Pancreas (tissue), 10 donors: ENCODE measurements around the gene SH3GLB2. TPM values are rescaled to one million over a fixed set of nuclear protein-coding genes. Genes with fewer than 3 reads are reported as not detected.

Experiments
- ATAC-seq, 4 donors: fragments of 200-7000 bp; cut with Tn5 transposase; one replicate each; pipeline versions ENCODE4 v1.8.0 to v1.9.1; 2020; ENCODE audit warnings: mild to moderate bottlenecking in 4 of 4, moderate library complexity in 4 of 4
- DNase-seq, 6 donors: peaks; one replicate each; pipeline ENCODE4 v3.0.0-alpha.2; 2020
- FAIRE-seq: peaks from 2 replicates; lab custom pipeline; 2012; peaks lifted over from hg19 to GRCh38; lab: Jason Lieb, UNC
- H3K27ac ChIP-seq, 4 donors: fragments of 200-600 bp; sonication (generic); 1 replicate in 3 of 4; 2 replicates in 1 of 4; pipeline versions ENCODE4 v1.5.0 to v1.8.0; 2020
- H3K27me3 ChIP-seq, 4 donors: fragments of 200-600 bp; one replicate each; pipeline ENCODE4 v1.8.0; 2021
- H3K36me3 ChIP-seq, 3 donors: fragments of 200-600 bp; sonication (generic) in 1 of 3; one replicate each; pipeline versions ENCODE4 v1.5.0 to v1.8.0; 2020 to 2021
- H3K4me1 ChIP-seq, 3 donors: fragments of 200-600 bp; one replicate each; pipeline ENCODE4 v1.8.0; 2021
- H3K4me3 ChIP-seq, 4 donors: fragments of 200-600 bp; sonication (generic) in 2 of 4; one replicate each; pipeline versions ENCODE4 v1.5.0 to v1.8.0; 2020 to 2021
- H3K9me3 ChIP-seq, 4 donors: fragments of 200-600 bp; one replicate each; pipeline ENCODE4 v1.8.0; 2021
- CTCF ChIP-seq, 4 donors: fragments of 200-600 bp; sonication (generic) in 3 of 4; IDR thresholded peaks; one replicate each; pipeline versions ENCODE4 v1.5.0 to v1.8.0; 2021; ENCODE audit warnings: antibody characterized with exemption in 4 of 4
- WGBS, 2 donors: extraction: QIAGEN DNeasy Blood & Tissue Kit; methylation state at CpG; one replicate each; pipeline ENCODE4 v1.1.7; 2013; 5-methylcytosine and 5-hydroxymethylcytosine counted together
- intact Hi-C, 3 donors: fragments of 100-400 bp; cut with DNase I; formaldehyde crosslinking; loops; one replicate each; pipeline versions ENCODE4 v1.11.1 to v1.14.2; 2022
- polyA plus RNA-seq, 2 donors: library from polyadenylated mRNA; stranded (reverse); fragments of 200-250 nt; gene quantifications; one replicate each; pipeline ENCODE4 v1.2.3, GENCODE V29; 2013
- total RNA-seq, 6 donors: library from RNA; stranded (reverse); fragmentation: NEBNext Ultra II Directional in 4 of 6; extraction: Animal tissue kit (Norgen Biotek cat#: 25700) in 4 of 6; gene quantifications; one replicate each; pipeline versions ENCODE4 v1.2.1 to v1.2.4, GENCODE V29; 2021 to 2023
- donor health status: healthy with polysubstance abuse.
- donor health status: DM: no; HTN: no; CAD: no; lungs with moderate emphysema.
- donor health status: DM: no; HTN: no; CAD: no.
- donor health status: control.
- donor health status: control.
- donor health status: Bipolar disorder and iron deficiency.
- donor health status: DM: yes; HTN: yes; CAD: no.
- donor health status: DM: no; HTN: no; CAD: no.
- donor health status: DM: no; HTN: no; CAD: no.
- donor health status: DM: yes; HTN: yes; CAD: no.

Gene SH3GLB2
- total RNA-seq (10 to 100 TPM; 46.6 to 79.7 (median 70.8) TPM), polyA plus RNA-seq (100 to 1,000 TPM; 188 to 201 TPM)

- Histone ChIP-seq H3K27ac (peak within 1 kb of the TSS; percentile 49 to 71 (median 68)), H3K4me1 (peaks cover 3 to 11% (median 10%) of the 10 kb centered on the region in 3 donors), H3K9me3 (no peaks in the 10 kb centered on the region), H3K27me3 (no peaks in the 10 kb centered on the region), H3K36me3 (no peaks in the 10 kb centered on the region), H3K4me3 (peak within 1 kb of the TSS; percentile 65 to 80 (median 70))
- TF ChIP-seq CTCF (IDR thresholded peaks at IDR 0.05): peak; percentile 74 to 83 (median 78)
- DNase-seq (peak; percentile 92 to 99 (median 98)), FAIRE-seq (no peak), ATAC-seq (peak; percentile 91 to 96 (median 92))
- WGBS, 2 donors: 1 to 4% methylated on average over 36 to 60 of the region's 60 CpGs
- intact Hi-C loops: no loop called here
Measured at GRCh38 chr9:129028192-129028966, at the start of gene SH3GLB2. SH3GLB2 (minus strand) TSS chr9:129028331; CDS start chr9:129028154, 177 bp downstream.

- H3K4me3 ChIP-seq: no peak overlapping the region
- intact Hi-C loops: no loop called here
- FAIRE-seq: no peak
- no peak for ATAC-seq
- TF ChIP-seq CTCF (IDR thresholded peaks at IDR 0.05): no peak
- H3K27me3 ChIP-seq: no peaks in the 10 kb centered on the region
- H3K36me3 ChIP-seq: no peaks in the 10 kb centered on the region
- H3K9me3 ChIP-seq: no peaks in the 10 kb centered on the region
- peaks cover 0 to 8% (median 7%) of the 10 kb centered on the region in 3 donors for H3K4me1 ChIP-seq
- 76 to 79% methylated on average over 10 of the region's 10 CpGs for WGBS, 2 donors
- H3K27ac ChIP-seq: no peak overlapping the region
- no peak for DNase-seq
Measured at GRCh38 chr9:129077236-129077635, 49.1 kb upstream of the SH3GLB2 start.

GRCh38 chr9:129076640-129077037 lies 48.5 kb upstream of the SH3GLB2 start:
- FAIRE-seq: no peak
- H3K4me3 ChIP-seq: no peak overlapping the region
- intact Hi-C loops: no loop called here
- ATAC-seq: no peak
- TF ChIP-seq CTCF (IDR thresholded peaks at IDR 0.05): no peak
- no peaks in the 10 kb centered on the region for H3K9me3 ChIP-seq
- H3K27ac ChIP-seq: no peak overlapping the region
- H3K27me3 ChIP-seq: no peaks in the 10 kb centered on the region
- H3K36me3 ChIP-seq: no peaks in the 10 kb centered on the region
- DNase-seq: no peak
- peaks cover 0 to 2% (median 2%) of the 10 kb centered on the region in 3 donors for H3K4me1 ChIP-seq
- 92 to 96% methylated on average over 11 of the region's 11 CpGs for WGBS, 2 donors

- no peaks in the 10 kb centered on the region for H3K36me3 ChIP-seq
- intact Hi-C loops: no loop called here
- ATAC-seq: no peak
- peak in 1 of 6 donors; percentile 40 for DNase-seq
- WGBS, 2 donors: 82 to 83% methylated on average over 16 of the region's 16 CpGs
- FAIRE-seq: no peak
- H3K27ac ChIP-seq: no peak overlapping the region
- no peak overlapping the region for H3K4me3 ChIP-seq
- no peaks in the 10 kb centered on the region for H3K9me3 ChIP-seq
- H3K4me1 ChIP-seq: no peaks in the 10 kb centered on the region
- no peaks in the 10 kb centered on the region for H3K27me3 ChIP-seq
- TF ChIP-seq CTCF (IDR thresholded peaks at IDR 0.05): no peak
Measured at GRCh38 chr9:129075996-129076639, 48.0 kb upstream of the SH3GLB2 start.
